OCI-LY3 (cell line): ENCODE results near the gene CCDC89.

Experiments
- H2AFZ ChIP-seq: fragments of 200-600, 300-600 bp; shearing (Covaris generic); 2 replicates; pipeline ENCODE4 v1.6.0; 2014; ENCODE audit warnings: antibody characterized with exemption, low read depth, low read length
- H3K27ac ChIP-seq: fragments of 200-600, 300-600 bp; sonication (generic); 2 replicates; pipeline ENCODE4 v1.5.1; 2014; ENCODE audit warnings: mild to moderate bottlenecking, low read length, moderate library complexity, mixed read lengths
- H3K27me3 ChIP-seq: fragments of 200-600, 300-600 bp; sonication (generic); 2 replicates; pipeline ENCODE4 v1.6.1; 2014; ENCODE audit warnings: low read depth, low read length, mixed read lengths
- H3K36me3 ChIP-seq: fragments of 200-600, 300-600 bp; sonication (generic); replicated peaks from 2 replicates; pipeline ENCODE3; 2014; ENCODE audit warnings: low read depth, low read length, mixed read lengths
- H3K4me1 ChIP-seq: fragments of 300-600, 200-600 bp; sonication (generic); 2 replicates; pipeline ENCODE4 v1.6.1; 2014; ENCODE audit warnings: low read length, mixed read lengths
- H3K4me2 ChIP-seq: fragments of 200-600, 300-600 bp; sonication (generic); 2 replicates; pipeline ENCODE4 v1.6.1; 2014; ENCODE audit warnings: low read length, mixed read lengths
- H3K4me3 ChIP-seq: fragments of 300-600, 200-600 bp; sonication (generic); 2 replicates; pipeline ENCODE4 v1.5.1; 2014; ENCODE audit warnings: antibody characterized with exemption, mild to moderate bottlenecking, low read length, moderate library complexity
- H3K79me2 ChIP-seq: fragments of 300-600, 200-600 bp; shearing (Covaris generic); 2 replicates; pipeline ENCODE4 v1.6.1; 2014; ENCODE audit warnings: mild to moderate bottlenecking, low read length, mixed read lengths
- H3K9ac ChIP-seq: fragments of 300-600, 200-600 bp; shearing (Covaris generic); 2 replicates; pipeline ENCODE4 v1.6.0; 2014; ENCODE audit warnings: mild to moderate bottlenecking, low read length, moderate library complexity
- H3K9me3 ChIP-seq: fragments of 200-600, 300-600 bp; shearing (Covaris generic); 2 replicates; pipeline ENCODE4 v1.6.1; 2014; ENCODE audit warnings: low read length, mixed read lengths; ENCODE audit not compliant: insufficient read depth
- H4K20me1 ChIP-seq: fragments of 200-600, 300-600 bp; sonication (generic); 2 replicates; pipeline ENCODE4 v1.6.1; 2016; ENCODE audit warnings: low read length, mixed read lengths; ENCODE audit not compliant: insufficient read depth
- EZH2phosphoT487 ChIP-seq: fragments of 200-600 bp; shearing (Covaris generic); IDR thresholded peaks from 2 replicates; pipeline ENCODE4 v1.6.1; 2018; ENCODE audit warnings: antibody characterized with exemption, mixed run types, low read depth
- TF ChIP-seq, protein P1 (sequence below): fragments of 200-600, 300-600 bp; sonication (generic); IDR thresholded peaks from 2 replicates; pipeline ENCODE4 v1.5.1; 2014; ENCODE audit warnings: antibody characterized with exemption, low read length, low read depth

The CCDC89 gene

DNA sequence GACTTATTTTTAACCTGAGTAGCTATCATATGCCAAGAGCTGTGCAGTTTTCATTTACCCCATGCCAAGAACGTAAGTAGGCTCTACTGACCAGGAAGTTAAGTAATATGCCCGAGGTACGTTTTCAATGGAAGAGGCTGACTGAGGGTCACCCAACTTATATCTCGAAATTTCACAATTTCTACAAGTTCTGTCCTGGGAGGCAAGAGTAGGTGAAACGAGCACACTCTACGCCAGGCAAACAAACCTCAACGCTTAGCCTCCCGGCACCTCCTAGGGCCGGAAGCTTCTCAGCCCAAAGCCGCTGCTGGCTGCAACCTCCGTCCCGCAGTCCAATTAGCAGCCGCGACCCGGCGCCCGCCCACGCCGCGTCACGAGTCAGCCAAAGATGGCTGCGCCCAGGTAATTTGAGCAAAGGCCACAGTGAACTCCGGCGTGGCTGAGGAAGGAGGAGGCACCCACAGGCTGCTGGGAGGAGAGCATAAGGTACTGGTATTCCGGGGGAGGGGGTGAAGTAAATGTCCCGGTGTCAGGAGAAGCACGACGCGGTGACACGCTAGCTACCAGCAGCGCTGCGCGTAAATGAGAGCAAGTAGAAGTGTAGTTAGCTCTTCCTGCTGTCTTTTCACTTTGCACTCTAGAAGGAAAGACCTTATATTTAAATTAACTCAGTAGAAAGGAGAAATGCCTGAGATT, 38.2 kb downstream of the CCDC89 start, which contains the start of gene TMEM126A:
TSS of gene TMEM126A (plus strand) at position 364 of the 696 bp plus-strand sequence. CDS start 2,289 bp downstream, outside the sequence.
- Histone ChIP-seq H3K4me2 (peak within 1 kb of the TSS; percentile 95), H4K20me1 (no peaks in the 10 kb centered on the region), H3K9ac (peak within 1 kb of the TSS; percentile 80), H3K36me3 (peaks cover 3% of the 10 kb centered on the region), H3K4me3 (peak within 1 kb of the TSS; percentile 86), H3K27me3 (no peaks in the 10 kb centered on the region), H3K4me1 (peaks cover 19% of the 10 kb centered on the region), H3K79me2 (peaks cover 29% of the 10 kb centered on the region), H2AFZ (peak within 1 kb of the TSS; percentile 95), H3K9me3 (no peaks in the 10 kb centered on the region), H3K27ac (peak within 1 kb of the TSS; percentile 51)
- TF ChIP-seq, protein P1, sequence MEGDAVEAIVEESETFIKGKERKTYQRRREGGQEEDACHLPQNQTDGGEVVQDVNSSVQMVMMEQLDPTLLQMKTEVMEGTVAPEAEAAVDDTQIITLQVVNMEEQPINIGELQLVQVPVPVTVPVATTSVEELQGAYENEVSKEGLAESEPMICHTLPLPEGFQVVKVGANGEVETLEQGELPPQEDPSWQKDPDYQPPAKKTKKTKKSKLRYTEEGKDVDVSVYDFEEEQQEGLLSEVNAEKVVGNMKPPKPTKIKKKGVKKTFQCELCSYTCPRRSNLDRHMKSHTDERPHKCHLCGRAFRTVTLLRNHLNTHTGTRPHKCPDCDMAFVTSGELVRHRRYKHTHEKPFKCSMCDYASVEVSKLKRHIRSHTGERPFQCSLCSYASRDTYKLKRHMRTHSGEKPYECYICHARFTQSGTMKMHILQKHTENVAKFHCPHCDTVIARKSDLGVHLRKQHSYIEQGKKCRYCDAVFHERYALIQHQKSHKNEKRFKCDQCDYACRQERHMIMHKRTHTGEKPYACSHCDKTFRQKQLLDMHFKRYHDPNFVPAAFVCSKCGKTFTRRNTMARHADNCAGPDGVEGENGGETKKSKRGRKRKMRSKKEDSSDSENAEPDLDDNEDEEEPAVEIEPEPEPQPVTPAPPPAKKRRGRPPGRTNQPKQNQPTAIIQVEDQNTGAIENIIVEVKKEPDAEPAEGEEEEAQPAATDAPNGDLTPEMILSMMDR, result no peak
- TF ChIP-seq EZH2phosphoT487, result no peak

DNA sequence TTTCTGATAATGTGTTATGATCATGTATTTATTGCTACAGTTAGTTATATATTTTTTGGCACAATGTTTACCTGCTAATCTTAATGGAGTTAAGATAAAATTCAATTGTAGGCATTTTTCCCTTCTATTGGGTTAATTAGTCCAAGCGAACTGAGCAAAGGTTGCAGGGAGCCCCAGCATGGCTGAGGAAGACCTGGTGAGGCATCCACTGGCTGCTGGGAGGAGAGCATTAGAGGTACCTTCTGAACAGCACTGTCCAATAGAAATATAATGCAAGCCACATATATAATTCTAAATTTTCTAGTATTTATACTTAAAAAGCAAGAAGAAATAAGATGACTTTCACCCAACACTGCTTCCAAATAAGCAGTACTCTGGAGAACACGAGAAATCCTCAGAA, 38.9 kb downstream of the CCDC89 start:
- TF ChIP-seq, protein P1, result no peak
- no peak for TF ChIP-seq EZH2phosphoT487
- peak overlapping the region; percentile 51 for H3K27ac ChIP-seq
- H3K9ac ChIP-seq, result peak overlapping the region; percentile 80
- H2AFZ ChIP-seq, result peak overlapping the region; percentile 95
- H3K27me3 ChIP-seq, result no peaks in the 10 kb centered on the region
- H3K4me1 ChIP-seq, result peaks cover 19% of the 10 kb centered on the region
- H3K9me3 ChIP-seq, result no peaks in the 10 kb centered on the region
- peak overlapping the region; percentile 86 for H3K4me3 ChIP-seq
- peaks cover 3% of the 10 kb centered on the region for H3K36me3 ChIP-seq
- H3K79me2 ChIP-seq, result peaks cover 29% of the 10 kb centered on the region
- no peaks in the 10 kb centered on the region for H4K20me1 ChIP-seq
- H3K4me2 ChIP-seq, result peak overlapping the region; percentile 93

DNA sequence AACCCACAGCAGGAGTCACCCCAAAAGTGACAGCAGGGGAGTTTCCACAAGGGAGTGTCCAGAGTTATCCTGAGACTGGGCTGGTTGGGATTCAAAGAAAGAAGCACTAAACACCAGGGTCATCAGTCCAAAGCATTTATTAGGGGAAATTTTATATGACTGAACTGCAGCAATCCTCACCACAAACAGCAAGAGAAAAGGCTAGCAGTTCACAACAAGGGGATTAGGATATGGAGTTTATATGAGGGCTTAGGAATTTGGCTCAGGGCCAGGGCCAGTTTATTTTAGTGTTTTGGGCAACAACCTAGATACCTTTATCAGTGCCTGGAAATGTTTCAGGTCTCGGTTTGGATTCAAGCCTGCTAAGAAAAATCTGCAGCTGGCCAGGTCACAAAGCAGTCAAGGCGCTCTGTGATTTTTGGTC, 42.8 kb downstream of the CCDC89 start:
- Histone ChIP-seq H3K27ac (no peak overlapping the region), H3K4me2 (no peak overlapping the region), H4K20me1 (no peaks in the 10 kb centered on the region), H3K4me1 (peaks cover 4% of the 10 kb centered on the region), H3K27me3 (no peaks in the 10 kb centered on the region), H3K36me3 (peaks cover 6% of the 10 kb centered on the region), H3K4me3 (no peak overlapping the region), H3K79me2 (peaks cover 4% of the 10 kb centered on the region), H3K9me3 (no peaks in the 10 kb centered on the region), H2AFZ (no peak overlapping the region), H3K9ac (no peak overlapping the region)
- TF ChIP-seq, protein P1, result no peak
- TF ChIP-seq EZH2phosphoT487, result no peak

DNA sequence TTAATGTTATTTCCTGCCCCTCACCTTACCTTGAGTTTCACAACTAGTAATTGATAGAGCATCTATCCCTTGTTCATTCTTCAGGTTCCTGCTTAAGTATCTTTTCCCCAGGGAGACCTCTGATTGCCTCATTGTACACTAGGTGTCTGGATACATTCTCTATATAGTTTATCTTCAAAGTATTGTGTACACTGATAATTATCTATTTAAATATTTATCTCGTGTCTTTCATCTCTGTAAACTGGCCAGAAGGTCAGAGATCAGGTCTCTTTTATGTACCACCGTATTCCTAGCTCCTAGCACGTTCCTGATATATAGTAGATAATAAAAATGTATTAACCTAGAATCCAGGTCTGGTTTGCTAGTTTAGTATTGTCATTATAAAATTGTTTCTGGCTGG, 51.2 kb downstream of the CCDC89 start:
- H3K4me1 ChIP-seq, result peaks cover 4% of the 10 kb centered on the region
- H3K79me2 ChIP-seq, result peaks cover 25% of the 10 kb centered on the region
- H3K9me3 ChIP-seq, result no peaks in the 10 kb centered on the region
- no peak overlapping the region for H3K4me3 ChIP-seq
- no peaks in the 10 kb centered on the region for H4K20me1 ChIP-seq
- peaks cover 41% of the 10 kb centered on the region for H3K36me3 ChIP-seq
- H3K27ac ChIP-seq, result no peak overlapping the region
- H3K4me2 ChIP-seq, result no peak overlapping the region
- no peaks in the 10 kb centered on the region for H3K27me3 ChIP-seq
- TF ChIP-seq, protein P1, result no peak
- no peak for TF ChIP-seq EZH2phosphoT487
- no peak overlapping the region for H2AFZ ChIP-seq
- H3K9ac ChIP-seq, result no peak overlapping the region
